ENCODE data around the gene TCIRG1.

Gene TCIRG1

DNA sequence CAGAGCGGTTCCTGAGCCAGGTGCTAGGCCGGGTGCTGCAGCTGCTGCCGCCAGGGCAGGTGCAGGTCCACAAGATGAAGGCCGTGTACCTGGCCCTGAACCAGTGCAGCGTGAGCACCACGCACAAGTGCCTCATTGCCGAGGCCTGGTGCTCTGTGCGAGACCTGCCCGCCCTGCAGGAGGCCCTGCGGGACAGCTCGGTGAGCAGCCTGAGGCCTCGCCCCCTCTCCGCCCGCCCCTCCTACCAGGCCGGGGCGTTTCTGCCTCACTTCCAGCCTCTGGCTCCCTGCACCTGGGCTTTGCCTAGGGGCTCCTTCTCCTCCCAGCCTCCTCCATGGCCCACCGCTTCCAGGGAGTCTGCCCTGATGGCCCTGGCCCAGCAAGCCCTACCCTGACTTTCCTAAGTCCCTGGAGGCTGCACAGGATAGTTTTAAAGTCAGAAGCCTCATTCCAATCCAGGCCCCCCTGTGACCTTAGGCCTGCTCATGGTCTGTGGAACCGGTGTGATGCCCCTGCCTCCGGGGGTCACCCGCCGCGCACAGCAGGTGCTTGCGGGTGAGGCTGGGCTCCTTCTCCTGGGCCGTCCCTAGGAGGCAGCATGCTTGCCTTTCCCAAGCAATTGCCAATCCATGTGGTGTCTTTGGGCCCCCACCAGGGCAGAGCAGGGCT is 5.5 kb downstream of the TCIRG1 start:
- peaks cover 15% of the 10 kb centered on the region for H3K4me1 Mint-ChIP-seq (ENCODE audit: low read depth)
- no peak overlapping the region for H3K4me3 Mint-ChIP-seq
- H3K36me3 Mint-ChIP-seq (ENCODE audit: low read depth), result peaks cover 63% of the 10 kb centered on the region
- H3K9me3 Mint-ChIP-seq, result no peaks in the 10 kb centered on the region
- H3K27me3 Mint-ChIP-seq, result no peaks in the 10 kb centered on the region
- H3K27ac Mint-ChIP-seq, result no peak overlapping the region
- no peak for DNase-seq

DNA sequence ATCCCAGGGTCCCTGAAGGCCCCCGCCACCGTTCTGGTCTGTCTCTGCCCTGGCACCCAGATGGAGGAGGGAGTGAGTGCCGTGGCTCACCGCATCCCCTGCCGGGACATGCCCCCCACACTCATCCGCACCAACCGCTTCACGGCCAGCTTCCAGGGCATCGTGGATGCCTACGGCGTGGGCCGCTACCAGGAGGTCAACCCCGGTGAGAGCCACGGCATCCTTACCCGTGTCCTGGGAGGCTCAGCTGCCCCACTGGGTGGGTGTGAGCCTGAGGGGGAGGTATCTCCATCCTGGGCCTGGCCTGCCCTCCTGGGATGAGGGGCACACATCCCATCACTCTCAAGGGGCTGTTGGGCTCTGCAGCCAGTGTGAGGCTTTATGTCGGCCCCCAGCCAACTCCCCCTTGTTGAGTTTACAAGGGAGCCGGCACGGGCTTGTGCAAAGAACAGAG is 6.1 kb downstream of the TCIRG1 start:
- Mint-ChIP-seq H3K27me3 (no peaks in the 10 kb centered on the region), H3K27ac (no peak overlapping the region), H3K36me3 (ENCODE audit: low read depth) (peaks cover 60% of the 10 kb centered on the region), H3K9me3 (no peaks in the 10 kb centered on the region), H3K4me3 (no peak overlapping the region), H3K4me1 (ENCODE audit: low read depth) (peaks cover 13% of the 10 kb centered on the region)
- DNase-seq, result no peak

DNA sequence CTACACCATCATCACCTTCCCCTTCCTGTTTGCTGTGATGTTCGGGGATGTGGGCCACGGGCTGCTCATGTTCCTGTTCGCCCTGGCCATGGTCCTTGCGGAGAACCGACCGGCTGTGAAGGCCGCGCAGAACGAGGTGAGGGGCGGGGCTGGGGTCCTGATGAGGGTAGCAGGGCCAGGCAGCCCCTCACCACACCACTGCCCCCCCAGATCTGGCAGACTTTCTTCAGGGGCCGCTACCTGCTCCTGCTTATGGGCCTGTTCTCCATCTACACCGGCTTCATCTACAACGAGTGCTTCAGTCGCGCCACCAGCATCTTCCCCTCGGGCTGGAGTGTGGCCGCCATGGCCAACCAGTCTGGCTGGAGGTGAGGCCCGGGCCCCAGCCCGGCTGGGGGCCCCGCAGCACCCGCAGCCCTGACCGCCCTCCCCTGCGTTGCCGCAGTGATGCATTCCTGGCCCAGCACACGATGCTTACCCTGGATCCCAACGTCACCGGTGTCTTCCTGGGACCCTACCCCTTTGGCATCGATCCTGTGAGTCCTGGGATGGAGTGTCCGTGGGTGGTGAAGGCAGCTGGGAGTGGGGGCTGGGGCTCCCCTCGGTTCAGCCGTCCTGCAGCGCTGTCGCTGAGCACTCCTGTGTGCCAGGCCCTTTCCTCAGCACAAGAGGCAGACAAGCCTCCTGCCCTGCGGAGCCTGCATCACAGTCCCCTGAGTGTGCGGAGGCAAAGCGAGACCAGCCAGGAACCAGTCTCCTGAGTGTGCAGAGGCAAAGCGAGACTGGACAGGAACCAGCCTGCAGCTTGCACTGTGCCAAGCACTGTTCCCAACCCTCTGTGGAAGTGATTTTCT is 8.8 kb downstream of the TCIRG1 start:
- H3K4me1 Mint-ChIP-seq (ENCODE audit: low read depth), result no peaks in the 10 kb centered on the region
- H3K4me3 Mint-ChIP-seq, result no peak overlapping the region
- no peaks in the 10 kb centered on the region for H3K27me3 Mint-ChIP-seq
- DNase-seq, result no peak
- H3K9me3 Mint-ChIP-seq, result no peaks in the 10 kb centered on the region
- peaks cover 75% of the 10 kb centered on the region for H3K36me3 Mint-ChIP-seq (ENCODE audit: low read depth)
- H3K27ac Mint-ChIP-seq, result peak overlapping the region; percentile 66

DNA sequence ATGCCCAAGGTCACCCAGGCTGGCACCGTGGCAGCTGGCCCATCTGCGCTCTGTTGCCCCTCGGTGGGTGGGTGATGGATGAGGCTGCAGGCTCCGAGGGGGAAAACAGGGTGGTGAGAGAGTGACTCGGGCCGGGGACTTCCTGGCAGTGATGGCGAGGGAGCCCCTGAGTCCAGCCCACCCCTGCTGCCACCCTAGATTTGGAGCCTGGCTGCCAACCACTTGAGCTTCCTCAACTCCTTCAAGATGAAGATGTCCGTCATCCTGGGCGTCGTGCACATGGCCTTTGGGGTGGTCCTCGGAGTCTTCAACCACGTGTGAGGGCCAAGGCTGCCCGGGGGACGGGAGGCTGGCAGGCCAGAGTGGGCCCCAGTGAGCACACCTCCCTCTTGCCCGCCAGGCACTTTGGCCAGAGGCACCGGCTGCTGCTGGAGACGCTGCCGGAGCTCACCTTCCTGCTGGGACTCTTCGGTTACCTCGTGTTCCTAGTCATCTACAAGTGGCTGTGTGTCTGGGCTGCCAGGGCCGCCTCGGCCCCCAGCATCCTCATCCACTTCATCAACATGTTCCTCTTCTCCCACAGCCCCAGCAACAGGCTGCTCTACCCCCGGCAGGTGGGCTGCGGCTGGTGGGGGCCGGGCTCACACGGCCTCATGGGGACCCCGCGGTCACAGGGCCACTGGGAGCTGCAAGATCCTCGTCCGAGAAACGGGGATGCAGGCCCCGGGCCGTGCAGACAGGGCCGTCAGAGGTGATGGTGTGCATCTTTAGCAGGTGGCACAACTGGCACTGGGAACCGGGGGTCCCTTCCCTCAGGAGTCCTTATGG is 10.1 kb downstream of the TCIRG1 start:
- Mint-ChIP-seq H3K9me3 (no peaks in the 10 kb centered on the region), H3K27ac (no peak overlapping the region), H3K4me3 (no peak overlapping the region), H3K4me1 (ENCODE audit: low read depth) (no peaks in the 10 kb centered on the region), H3K36me3 (ENCODE audit: low read depth) (peaks cover 82% of the 10 kb centered on the region), H3K27me3 (no peaks in the 10 kb centered on the region)
- peak; percentile 14 for DNase-seq

DNA sequence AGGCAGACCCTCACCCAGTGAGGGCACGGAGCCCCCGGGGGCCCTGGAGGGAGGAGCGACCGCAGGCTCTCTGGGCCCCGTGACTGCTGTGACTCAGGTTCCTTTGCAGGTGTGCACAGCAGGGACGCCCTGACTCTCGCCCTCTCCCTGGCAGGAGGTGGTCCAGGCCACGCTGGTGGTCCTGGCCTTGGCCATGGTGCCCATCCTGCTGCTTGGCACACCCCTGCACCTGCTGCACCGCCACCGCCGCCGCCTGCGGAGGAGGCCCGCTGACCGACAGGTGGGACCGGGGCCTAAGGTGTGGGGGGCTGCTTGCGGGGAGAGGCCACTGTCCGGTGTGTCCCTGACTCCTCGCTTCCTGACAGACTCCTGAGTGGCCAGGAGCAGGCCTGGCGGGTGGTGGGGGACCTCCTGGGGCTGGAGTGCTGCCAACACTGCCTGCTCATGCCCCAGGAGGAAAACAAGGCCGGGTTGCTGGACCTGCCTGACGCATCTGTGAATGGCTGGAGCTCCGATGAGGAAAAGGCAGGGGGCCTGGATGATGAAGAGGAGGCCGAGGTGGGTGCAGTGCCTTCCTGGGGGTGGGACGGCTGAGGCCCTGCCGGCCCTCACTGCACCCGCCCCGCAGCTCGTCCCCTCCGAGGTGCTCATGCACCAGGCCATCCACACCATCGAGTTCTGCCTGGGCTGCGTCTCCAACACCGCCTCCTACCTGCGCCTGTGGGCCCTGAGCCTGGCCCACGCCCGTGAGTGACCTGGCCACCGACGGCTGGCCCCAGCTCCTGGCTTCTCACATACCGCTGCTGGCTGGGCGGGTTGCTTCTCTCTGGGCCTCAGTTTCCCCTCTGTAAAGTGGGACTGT is 10.9 kb downstream of the TCIRG1 start:
- Mint-ChIP-seq H3K27ac (no peak overlapping the region), H3K4me3 (no peak overlapping the region), H3K27me3 (no peaks in the 10 kb centered on the region), H3K9me3 (no peaks in the 10 kb centered on the region), H3K4me1 (ENCODE audit: low read depth) (no peaks in the 10 kb centered on the region), H3K36me3 (ENCODE audit: low read depth) (peaks cover 77% of the 10 kb centered on the region)
- peak; percentile 14 for DNase-seq

DNA sequence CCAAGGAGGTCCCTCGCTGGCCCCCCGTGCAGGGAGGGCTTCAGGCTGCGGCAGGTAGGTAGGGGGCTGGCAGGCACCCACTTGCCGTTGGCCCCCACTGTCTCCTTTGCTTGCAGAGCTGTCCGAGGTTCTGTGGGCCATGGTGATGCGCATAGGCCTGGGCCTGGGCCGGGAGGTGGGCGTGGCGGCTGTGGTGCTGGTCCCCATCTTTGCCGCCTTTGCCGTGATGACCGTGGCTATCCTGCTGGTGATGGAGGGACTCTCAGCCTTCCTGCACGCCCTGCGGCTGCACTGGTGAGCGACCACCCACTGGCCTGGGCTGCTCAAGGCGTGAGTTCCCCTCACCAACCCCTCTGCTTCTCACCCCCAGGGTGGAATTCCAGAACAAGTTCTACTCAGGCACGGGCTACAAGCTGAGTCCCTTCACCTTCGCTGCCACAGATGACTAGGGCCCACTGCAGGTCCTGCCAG is 11.6 kb downstream of the TCIRG1 start:
- peaks cover 70% of the 10 kb centered on the region for H3K36me3 Mint-ChIP-seq (ENCODE audit: low read depth)
- no peaks in the 10 kb centered on the region for H3K27me3 Mint-ChIP-seq
- H3K4me1 Mint-ChIP-seq (ENCODE audit: low read depth), result no peaks in the 10 kb centered on the region
- H3K9me3 Mint-ChIP-seq, result no peaks in the 10 kb centered on the region
- no peak overlapping the region for H3K4me3 Mint-ChIP-seq
- no peak for DNase-seq
- no peak overlapping the region for H3K27ac Mint-ChIP-seq

DNA sequence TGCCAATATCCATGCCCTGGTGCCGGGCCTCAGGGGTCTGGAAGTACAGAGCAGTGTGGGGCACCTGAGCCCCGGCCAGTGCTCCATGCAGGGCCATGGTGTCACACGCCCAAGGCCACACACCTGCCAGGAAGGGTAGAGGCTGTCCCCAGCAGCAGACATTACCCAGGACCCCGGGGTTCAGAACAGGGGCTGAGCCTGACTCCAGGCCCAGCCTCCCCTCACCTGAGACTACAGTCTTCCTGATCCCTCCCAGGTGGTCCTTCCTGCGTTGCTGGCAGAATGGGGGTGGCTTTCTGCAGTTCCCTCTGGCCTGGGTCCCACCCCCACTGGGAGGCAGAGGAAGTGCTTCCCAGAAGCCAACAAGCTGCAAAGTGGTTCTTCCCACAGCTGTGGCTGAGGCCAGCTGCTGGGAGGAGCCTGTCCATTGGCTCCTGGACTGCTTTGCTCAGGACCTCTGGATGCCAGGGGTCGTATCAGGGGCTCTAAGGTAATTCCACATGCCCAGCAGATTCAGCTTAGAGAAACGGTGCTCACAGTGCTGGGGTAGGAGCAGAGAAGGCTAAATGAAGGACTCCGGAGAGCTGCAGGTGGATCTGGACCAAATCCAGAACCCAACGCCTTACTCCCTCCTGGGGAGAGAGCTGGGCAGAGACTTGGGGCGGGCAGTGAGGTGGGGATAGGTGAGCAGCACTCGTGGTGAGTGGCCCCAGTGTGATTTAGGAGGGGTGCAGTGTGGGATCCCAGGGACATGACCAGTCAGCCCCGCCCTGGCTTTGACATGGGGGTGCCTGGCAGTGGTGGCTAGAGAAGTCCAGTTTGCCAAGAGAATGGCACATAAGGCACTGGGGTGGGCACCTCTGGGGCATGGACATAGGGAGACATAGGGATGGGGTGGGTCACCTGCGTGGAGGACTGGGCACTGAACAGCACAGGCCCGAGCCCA is 12.6 kb downstream of the TCIRG1 start:
- H3K27ac Mint-ChIP-seq, result peak overlapping the region; percentile 74

DNA sequence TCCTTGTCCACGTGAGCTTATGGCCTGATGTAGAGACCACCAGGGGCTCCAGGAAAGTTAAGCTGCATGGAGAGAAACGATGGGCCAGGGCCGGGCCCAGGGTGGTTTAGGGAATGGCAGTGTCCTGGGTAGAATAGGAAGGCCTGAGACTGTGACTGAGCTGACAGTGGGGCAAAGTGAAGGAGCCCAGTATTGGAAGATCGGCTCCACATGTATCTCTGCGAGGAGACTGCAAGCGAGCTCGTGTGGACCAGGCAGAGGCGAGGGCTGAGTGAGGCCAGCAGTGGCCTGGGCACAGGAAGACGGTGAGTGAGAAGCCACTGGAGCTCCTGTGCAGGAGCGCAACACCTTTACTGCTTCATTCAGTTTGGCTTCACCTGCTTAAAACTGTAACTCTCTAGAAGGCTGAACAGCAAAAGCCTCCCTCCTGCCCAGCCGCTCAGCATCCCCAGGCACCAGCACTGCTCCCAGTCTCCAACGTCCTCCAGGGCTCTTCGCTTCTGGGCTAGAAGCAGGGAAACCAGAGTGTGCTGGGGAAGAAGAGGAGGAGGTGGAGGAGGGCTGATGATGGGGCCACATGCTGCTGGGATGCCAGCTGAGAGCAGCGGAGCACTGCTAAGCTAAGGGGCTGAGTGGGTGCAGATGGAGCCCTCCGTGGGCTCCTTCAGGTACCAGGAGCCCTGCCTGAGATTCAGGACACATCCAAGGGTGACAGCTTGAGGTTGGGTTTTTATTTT is 13.5 kb downstream of the TCIRG1 start:
- H3K4me3 Mint-ChIP-seq, result no peak overlapping the region
- no peaks in the 10 kb centered on the region for H3K27me3 Mint-ChIP-seq
- peaks cover 3% of the 10 kb centered on the region for H3K4me1 Mint-ChIP-seq (ENCODE audit: low read depth)
- peaks cover 55% of the 10 kb centered on the region for H3K36me3 Mint-ChIP-seq (ENCODE audit: low read depth)
- DNase-seq, result no peak
- H3K9me3 Mint-ChIP-seq, result no peaks in the 10 kb centered on the region
- peak overlapping the region; percentile 74 for H3K27ac Mint-ChIP-seq

More for the DNA sequence above, 12.6 kb downstream of the TCIRG1 start:
- H3K27me3 Mint-ChIP-seq, result no peaks in the 10 kb centered on the region
- H3K36me3 Mint-ChIP-seq (ENCODE audit: low read depth), result peaks cover 60% of the 10 kb centered on the region
- peaks cover 3% of the 10 kb centered on the region for H3K4me1 Mint-ChIP-seq (ENCODE audit: low read depth)
- no peak for DNase-seq
- no peaks in the 10 kb centered on the region for H3K9me3 Mint-ChIP-seq
- no peak overlapping the region for H3K4me3 Mint-ChIP-seq

DNA sequence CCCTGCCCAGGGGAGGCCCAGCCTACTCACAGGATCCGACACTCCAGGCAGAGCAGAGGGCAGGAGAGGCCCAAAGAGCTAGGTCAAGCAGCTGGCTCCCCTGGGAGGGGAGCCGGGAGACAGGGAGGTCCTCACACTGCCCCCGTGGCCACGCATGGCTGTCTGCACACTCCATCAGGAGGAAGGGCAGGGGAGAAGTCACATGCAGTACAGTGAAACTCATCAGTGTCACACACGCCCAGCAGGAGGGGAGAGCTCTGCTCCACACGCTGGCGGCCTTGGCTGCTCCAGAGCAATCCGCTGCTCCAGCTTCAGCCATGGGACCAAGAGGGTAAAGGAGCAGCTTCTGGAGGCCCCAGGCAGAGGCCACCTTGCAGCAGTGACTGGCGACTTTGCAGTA is 14.3 kb downstream of the TCIRG1 start:
- Mint-ChIP-seq H3K36me3 (ENCODE audit: low read depth) (peaks cover 49% of the 10 kb centered on the region), H3K27ac (peak overlapping the region; percentile 44), H3K4me3 (no peak overlapping the region), H3K27me3 (no peaks in the 10 kb centered on the region), H3K4me1 (ENCODE audit: low read depth) (peaks cover 3% of the 10 kb centered on the region), H3K9me3 (no peaks in the 10 kb centered on the region)
- no peak for DNase-seq

DNA sequence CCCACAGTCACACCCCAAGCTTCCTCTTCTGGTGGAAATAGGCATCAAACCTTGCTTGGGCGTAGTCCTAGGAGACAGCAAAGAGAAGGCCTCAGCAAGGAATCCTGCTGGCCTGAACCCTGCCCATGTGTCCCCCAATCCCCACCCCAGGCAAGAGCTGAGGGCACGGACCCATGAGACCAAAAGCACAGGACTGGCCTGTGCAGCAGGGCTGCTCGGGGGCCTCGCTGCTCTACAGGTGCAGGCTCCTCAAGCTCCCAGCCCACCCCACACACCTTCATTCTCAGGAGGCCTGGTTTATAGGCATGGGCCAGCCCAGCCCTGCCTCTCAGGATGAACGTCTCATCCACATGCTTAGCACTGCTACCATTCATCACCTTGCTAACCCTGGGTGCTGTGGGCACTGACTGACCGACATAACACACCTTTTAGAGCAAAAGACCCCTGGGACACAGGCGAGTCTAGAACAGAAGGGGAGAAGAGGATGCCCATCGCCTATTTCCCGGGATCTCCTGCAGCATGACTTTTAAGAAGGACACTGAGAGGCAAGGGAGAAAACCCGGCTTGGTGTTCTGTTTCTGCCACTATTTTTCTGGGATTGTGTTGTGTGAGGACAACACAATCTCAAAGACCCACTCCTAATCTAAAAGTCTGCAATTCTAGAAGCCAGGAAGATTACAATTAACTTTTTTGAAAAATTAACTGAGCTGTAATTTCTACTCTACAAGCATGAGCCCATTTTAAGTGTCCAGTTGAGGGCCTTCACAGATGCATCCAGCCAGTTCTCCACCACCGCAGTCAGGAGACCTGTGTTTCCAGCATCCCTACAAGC is 15.4 kb downstream of the TCIRG1 start:
- Mint-ChIP-seq H3K4me1 (ENCODE audit: low read depth) (peaks cover 3% of the 10 kb centered on the region), H3K27ac (no peak overlapping the region), H3K27me3 (no peaks in the 10 kb centered on the region), H3K4me3 (no peak overlapping the region), H3K9me3 (no peaks in the 10 kb centered on the region), H3K36me3 (ENCODE audit: low read depth) (peaks cover 38% of the 10 kb centered on the region)
- no peak for DNase-seq

DNA sequence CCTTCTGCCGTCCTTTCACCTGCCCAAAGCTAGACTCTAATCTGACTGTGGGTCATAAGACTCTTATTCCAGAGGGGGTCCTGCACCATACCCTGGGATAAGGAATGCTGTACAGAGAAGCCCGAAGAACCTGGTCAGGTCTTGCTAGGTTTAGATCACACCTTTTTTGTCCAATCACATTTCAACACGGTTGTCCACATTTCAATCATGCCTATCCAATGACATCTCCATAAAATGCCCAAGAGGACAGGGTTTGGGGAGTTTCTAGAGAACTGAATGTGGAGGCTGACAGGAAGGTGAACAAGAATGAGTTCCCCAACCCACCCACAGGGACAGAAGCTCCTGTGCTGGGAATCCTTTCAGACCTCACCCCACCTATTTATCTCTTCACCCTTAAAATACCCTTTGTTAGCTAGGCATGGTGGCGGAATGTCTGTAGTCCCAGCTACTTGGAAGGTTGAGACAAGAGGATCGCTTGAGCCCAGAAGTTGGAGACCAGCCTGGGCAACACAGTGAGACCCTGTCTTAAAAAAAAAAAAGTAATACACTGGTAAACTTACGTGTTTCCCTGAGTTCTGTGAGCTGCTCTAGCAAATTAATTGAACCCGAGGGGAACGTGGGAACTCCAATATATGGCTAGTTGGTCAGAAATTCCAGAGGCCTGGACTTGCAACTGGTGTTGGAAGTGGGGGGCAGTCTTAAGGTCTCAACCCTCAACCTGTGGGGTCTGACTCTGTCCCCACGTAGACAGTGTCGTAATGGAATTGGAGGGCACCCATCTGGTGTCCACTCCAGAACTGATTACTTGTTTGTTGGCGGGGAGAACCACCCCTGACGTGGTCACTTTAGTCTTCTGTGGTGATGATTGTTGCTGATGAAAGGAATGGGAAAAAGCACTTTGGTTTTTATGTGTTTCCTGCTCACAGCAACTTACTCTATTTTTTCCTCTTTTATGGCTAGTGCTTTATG is 17.8 kb downstream of the TCIRG1 start:
- DNase-seq, result no peak
- H3K27ac Mint-ChIP-seq, result peak overlapping the region; percentile 0
- no peak overlapping the region for H3K4me3 Mint-ChIP-seq
- H3K9me3 Mint-ChIP-seq, result no peaks in the 10 kb centered on the region
- peaks cover 3% of the 10 kb centered on the region for H3K4me1 Mint-ChIP-seq (ENCODE audit: low read depth)
- no peaks in the 10 kb centered on the region for H3K27me3 Mint-ChIP-seq
- H3K36me3 Mint-ChIP-seq (ENCODE audit: low read depth), result peaks cover 34% of the 10 kb centered on the region
